ENCODE data around the gene PARP1.
A peak's percentile ranks its signal among the peaks of the same experiment; 100 is the strongest.
"Not testable (repeated sequence)": the region's sequence is repeated elsewhere in the genome, so short reads cannot be mapped to it uniquely, and the experiment has no call there.

The PARP1 gene

DNA sequence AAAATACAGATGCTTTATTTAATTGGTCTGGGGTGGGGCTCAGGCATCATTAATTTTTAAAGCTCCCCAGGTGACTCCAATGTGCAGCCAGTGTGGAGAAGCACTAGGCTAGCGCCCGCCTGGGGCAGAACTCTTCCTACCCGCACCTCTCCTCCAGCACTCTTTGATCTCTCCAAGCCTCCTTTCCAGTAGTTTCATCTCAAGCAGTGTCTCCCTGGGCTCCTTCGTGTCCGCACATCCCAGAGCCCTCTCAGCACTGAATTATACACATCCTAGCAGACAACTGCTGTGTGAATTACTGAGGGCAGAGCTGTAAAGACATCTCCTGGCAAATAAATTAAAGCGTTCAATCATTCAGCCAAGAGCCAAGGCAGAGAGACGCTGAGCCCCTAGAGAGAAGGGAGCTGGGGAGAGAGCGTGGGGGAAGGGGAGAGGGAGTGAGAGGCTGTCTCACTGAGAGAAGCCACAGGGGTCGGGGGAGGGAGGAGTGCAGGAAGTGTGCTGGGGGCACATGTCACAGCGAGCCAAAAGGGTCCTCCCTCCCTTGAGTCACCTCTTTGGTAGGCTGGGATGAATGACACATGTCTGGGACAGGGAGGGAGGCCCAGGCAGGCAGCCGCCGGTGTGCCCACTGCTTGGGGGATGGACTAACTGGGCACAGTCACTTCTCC, 21.0 kb upstream of the PARP1 start:
- no peak for DNase-seq

- DNase-seq = no peak
These were observed 20.5 kb upstream of the PARP1 start for GRCh38 chr1:226428348-226428747.

- DNase-seq = no peak
These were observed 19.2 kb upstream of the PARP1 start for GRCh38 chr1:226427131-226427530.

DNA sequence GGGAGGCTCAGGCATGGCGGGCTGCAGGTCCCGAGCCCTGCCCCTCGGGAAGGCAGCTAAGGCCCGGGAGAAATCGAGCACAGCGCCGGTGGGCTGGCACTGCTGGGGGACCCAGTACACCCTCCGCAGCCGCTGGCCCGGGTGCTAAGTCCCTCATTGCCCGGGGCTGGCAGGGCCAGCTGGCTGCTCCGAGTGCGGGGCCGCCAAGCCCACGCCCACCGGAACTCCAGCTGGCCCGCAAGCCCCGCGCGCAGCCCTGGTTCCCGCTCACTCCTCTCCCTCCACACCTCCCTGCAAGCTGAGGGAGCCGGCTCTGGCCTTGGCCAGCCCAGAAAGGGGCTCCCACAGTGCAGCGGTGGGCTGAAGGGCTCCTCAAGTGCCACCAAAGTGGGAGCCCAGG, 18.5 kb upstream of the PARP1 start:
- not testable (repeated sequence) for DNase-seq

DNA sequence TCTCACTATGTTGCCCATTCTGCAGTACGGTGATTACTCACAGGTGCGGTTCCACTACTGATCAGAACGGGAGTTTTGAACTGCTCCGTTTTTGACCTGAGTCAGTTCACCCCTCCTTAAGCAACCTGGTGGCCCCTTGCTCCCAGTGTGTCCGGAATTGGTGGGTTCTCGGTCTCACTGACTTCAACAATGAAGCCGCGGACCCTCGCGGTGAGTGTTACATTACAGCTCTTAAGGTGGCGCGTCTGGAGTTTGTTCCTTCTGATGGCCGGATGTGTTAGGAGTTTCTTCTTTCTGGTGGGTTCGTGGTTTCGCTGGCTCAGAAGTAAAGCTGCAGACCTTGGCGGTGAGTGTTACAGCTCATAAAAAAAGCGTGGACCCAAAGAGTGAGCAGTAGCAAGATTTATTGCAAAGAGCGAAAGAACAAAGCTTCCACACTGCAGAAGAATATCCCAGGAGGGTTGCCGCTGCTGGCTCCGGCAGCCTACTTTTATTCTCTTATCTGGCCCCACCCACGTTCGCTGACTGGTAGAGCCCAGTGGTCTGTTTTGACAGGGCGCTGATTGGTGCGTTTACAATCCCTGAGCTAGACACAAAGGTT, 17.6 kb upstream of the PARP1 start:
- DNase-seq = peak; percentile 39

DNA sequence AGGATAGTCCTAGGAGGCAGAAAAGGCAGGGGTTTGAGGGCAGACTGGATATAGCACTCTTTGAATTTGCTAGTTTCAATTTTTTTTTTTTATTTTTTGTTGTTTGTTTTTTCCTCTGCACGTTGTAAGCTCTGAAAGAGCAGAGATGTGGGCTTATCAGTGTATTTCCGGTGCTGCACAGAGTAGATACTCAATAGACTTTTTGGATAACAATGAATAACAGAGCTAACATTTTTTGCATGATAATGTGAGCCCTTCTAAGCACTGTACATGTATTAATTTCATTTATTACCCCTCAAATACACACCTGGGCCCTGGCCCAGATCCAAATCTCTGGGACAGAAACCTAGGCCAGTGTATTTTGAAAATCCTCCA, 17.1 kb upstream of the PARP1 start:
- no peak for DNase-seq

DNA sequence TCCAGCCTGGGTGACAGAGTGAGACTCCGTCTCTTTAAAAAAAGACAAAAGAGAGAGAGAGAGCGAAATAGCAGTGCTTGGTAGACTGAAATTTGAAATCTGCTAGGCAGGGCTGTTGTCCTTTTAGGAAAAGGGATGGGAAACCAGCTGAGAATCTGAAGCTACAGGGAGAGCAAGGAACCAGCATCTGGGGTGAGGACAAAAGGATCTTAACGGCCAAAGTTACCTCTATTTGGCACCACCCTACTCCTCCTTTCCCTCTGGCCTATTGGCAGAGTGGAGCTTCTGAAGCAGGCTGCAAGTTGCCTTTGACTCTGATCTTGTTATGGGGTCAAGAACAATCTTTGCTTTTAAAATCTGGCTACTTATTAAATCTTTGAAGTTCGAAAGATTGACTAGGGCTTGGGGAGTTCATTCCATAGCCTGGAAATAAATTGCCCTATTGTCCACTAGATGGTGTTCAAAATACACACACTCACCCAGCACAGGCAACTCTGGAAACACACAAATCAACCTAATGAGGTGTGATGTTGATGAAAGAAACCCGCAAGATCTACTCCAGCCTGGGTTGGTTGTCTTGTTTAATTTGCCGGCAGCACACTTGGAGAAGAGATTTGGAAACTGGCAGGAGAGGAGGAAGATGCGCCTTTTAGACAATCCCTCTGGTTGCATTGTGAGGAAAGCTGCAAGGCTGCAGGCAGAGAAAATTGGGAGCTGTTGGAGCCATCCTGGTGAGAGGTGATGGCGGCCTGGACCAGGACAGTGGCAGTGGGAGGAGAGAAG, 16.5 kb upstream of the PARP1 start:
- DNase-seq = no peak

DNA sequence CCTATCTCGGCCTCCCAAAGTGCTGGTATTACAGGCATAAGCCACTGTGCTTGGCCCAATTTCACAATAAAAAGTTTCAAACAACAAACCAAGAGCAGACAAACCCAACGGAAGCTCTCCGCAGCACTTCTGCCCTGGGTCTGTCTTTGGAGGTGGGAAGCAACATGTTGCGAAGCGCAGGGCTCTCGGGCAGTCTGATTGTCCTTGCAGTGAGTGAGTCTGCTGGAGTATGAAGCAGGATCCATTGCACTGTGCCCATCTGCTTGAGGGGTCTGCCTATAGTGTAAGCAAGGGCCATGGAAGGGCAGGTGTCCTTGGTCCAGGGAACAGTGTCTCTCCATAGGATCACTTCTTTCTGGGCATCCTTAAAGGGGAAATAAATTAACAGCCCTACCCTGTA, 14.6 kb upstream of the PARP1 start:
- no peak for DNase-seq

- DNase-seq = no peak
These were observed 13.0 kb upstream of the PARP1 start for GRCh38 chr1:226420897-226421296.

GRCh38 chr1:226420328-226420727, 12.4 kb upstream of the PARP1 start:
- DNase-seq = no peak

DNA sequence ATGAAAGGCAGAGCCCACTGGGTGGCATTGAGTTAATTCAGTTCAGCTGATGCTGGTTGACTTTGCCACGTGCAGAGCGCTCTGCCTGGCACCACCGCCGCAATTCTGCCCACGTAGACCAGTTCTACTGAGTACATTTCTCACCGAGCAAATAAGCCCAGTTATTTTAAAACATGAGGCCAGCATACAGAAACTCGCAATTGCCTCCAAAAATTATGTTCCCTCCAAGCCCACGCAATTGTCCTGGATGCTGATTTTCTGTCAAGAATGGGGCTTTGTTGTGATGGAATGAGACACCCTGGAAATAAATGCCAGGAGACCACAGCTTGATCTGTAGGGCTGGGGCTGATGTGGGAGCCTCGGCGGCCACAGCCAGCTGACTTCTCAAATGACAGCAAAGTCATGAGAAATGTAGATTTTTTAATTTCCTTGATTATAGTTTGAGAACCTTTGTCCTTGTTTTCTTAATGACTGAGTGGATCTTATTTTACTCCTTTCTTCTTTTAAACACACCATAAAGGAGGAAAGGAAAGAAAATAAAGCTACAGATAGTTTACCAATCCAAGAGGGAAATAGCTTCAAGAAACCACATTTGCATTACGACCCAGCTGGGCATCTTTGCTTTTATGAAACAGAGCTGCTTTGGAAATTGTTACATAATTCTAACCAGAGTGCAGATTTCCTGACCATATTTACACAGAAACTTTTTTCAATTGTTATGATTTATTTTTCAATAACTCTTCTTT, 11.6 kb upstream of the PARP1 start:
- DNase-seq = no peak

GRCh38 chr1:226417830-226418546, 10.1 kb upstream of the PARP1 start:
- no peak for DNase-seq

DNA sequence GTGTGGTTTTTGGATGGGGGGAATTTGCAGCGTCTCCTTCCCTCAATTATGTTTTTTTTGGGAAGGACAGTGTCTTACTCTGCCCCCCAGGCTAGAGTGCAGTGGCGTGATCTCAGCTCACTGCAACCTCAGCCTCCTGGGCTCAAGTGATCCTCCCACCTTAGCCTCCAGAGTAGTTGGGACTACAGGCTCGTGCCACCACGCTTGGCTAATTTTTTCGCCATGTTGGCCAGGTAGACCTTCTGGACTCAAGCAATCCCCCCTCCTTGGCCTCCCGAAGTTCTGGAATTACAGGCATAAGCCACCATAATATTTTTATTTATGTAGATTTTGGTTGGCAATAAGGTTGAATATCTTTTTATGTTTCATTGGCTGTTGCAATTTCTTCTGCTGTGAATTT, 9.5 kb upstream of the PARP1 start:
- no peak for DNase-seq

- DNase-seq = no peak
These were observed 6.3 kb upstream of the PARP1 start for GRCh38 chr1:226414098-226414698.

GRCh38 chr1:226411619-226412018, 3.7 kb upstream of the PARP1 start:
- no peak for DNase-seq

GRCh38 chr1:226410958-226411357, 3.1 kb upstream of the PARP1 start:
- DNase-seq = no peak

GRCh38 chr1:226409392-226409791, 1.5 kb upstream of the PARP1 start:
- no peak for DNase-seq

DNA sequence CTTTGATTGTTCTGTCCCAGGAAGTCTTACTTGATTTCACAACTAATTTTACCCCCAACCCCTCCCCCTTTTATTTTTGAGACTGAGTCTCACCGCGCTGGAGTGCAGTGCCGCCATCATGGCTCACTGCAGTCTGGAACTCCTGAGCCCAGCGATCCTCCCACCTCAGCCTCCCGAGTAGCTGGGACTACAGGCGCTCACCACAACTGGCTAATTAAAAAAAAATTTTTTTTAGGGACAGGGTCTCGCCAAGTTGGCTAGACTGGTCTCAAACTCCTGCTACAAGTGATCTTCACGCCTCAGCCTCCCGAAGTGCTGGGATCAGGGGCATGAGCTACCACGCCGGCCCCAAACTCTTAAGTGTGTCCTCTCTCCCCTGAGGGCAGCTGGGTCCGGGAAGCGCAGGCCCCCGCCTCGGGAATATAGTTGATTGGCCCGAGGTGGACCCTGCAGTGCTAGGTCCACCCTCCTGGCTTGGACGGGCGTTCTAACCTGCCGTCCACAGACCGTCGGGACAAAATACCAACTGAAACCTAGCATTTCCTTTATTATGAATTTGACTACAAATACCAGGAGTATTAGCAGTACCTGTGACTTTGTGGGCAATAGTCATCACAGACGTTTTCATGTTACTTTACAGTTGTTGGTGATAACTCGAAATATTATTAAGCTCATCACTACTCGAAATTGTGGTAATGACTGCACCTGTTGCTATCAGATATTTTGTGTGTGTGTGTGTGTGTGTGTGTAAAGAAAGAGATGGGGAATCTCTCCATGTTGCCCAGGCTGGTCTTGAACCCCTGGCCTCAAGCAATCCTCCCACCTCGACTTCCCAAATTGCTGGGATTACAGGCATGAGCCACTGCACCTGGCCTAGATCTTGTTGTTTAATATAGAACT, 642 bp upstream of the PARP1 start:
- no peak for DNase-seq

DNA sequence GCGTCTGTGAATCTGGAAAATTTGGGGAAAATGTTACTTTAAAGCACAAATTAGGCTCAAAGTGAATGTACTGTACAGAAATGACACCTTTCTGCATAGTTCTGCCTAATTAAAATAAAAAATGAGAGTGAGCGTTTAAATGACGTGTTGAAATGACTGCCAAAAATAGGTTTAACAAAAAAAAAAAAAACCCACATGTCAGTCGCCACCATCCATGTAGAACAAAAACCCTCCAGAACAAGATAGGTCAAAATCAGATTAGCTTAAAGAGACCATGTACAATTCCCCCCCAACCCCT, 745 bp downstream of the PARP1 start:
- DNase-seq = no peak

- DNase-seq = no peak
These were observed 1.5 kb downstream of the PARP1 start for GRCh38 chr1:226406401-226406881.

DNA sequence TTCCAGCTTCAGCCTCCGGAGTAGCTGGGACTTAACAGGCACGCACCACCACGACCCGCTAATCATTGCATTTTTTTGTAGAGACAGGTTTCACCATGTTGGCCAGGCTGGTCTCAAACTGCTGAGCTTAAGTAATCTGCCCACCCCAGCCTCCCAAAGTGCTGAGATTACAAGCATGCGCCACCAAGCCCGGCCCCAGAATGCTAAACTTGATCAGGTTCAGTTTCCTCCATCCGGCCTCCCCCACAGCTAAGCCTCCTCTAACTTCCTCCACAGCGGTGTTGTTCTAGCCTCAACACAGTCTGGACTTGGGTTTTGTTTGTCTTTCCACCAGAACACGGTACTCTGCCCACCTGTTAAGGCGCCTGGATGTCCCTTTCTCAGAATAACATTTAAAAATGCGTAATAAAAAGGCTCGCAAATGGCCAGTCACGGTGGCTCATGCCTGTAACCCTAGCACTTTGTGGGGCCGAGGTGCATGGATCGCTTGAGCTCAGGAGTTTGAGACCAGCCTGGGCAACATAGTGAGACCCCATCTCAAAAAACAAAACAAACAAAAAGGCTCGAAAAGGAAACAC, 2.4 kb downstream of the PARP1 start:
- DNase-seq = no peak

Data from stimulated activated CD4-positive, alpha-beta T cell treated with anti-CD3 and anti-CD28 coated beads, Interleukin-4, amount 100 ng/mL, for 24 hours (primary cell).